GM19324 (cell line): Measurements from ENCODE around the gene TRIM40.
A peak's percentile ranks its signal among the peaks of the same experiment; 100 is the strongest.
"Not testable (repeated sequence)": the region's sequence is repeated elsewhere in the genome, so short reads cannot be mapped to it uniquely, and the experiment has no call there.

Experiments
- ATAC-seq: cut with Tn5 transposase; IDR thresholded peaks from one replicate; pipeline ENCODE4 v1.9.1; 2021; ENCODE audit warnings: mild to moderate bottlenecking, moderate library complexity; ENCODE audit not compliant: unreplicated experiment, low FRiP score

TRIM40 gene

GRCh38 chr6:30113003-30113759, 22.8 kb upstream of the TRIM40 start, which contains the start of gene TRIM31:
Gene TRIM31, minus strand, starts transcription at chr6:30113090. Its CDS starts 285 bp downstream, at chr6:30112805.
- ATAC-seq = peak; percentile 74

DNA sequence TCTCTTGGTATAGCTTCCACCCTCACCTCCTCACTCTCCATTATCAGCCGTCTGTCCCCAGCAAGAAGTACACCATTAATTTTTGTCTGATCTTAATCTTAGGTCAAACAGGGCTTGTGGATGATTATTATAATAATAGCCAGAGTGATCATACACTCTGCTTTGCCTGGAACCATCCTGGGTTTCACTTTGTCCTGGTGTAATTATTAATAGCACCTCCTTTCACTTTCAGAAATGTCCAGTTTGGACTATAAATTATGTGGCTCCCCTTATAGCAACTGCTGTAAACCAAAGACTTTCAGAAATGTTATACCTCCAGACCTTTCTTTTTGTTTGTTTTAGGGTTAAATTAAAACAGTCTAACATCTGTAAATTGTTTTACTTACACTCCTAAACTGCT, 22.1 kb upstream of the TRIM40 start:
- ATAC-seq = no peak

DNA sequence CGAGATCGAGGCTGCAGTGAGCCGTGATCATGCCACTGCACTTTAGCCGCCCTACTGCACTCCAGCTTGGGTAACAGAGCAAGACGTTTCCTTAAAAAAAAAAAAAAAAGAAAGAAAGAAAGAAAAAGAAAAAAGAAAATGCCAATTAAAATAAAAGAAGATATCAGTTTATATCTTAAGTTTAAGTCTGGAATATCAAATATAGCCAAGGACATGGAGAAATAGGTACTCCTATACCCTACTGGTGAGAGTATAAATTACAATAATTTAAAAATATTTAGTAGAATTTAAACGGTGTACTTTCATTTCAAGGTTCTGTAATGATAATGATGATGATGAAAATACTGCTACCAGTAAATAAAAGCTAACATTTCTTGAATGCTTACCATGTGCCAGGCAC, 19.2 kb upstream of the TRIM40 start:
- ATAC-seq = no peak

DNA sequence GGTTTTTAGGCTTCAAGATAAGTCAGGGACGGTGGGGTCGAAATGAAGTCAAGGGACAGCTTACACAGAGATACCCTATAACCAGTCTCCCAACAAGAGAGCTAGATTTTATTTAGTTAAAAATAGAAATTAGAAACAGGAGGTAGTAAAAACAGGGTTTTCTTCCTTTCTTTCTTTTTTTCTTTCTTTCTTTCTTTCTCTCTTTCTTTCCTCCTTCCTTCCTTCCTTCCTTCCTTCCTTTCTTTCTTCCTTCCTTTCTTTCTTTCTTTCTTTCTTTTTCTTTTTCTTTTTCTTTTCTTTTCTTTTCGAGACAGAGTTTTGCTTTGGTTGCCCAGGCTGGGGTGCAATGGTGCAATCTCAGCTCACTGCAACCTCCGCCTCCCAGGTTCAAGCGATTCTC, 17.2 kb upstream of the TRIM40 start:
- not testable (repeated sequence) for ATAC-seq

- no peak for ATAC-seq
Measured at GRCh38 chr6:30121446-30122366, 14.2 kb upstream of the TRIM40 start.

GRCh38 chr6:30122515-30122914, 13.4 kb upstream of the TRIM40 start:
- ATAC-seq = no peak

- no peak for ATAC-seq
Measured at GRCh38 chr6:30127238-30128093, 8.5 kb upstream of the TRIM40 start.

DNA sequence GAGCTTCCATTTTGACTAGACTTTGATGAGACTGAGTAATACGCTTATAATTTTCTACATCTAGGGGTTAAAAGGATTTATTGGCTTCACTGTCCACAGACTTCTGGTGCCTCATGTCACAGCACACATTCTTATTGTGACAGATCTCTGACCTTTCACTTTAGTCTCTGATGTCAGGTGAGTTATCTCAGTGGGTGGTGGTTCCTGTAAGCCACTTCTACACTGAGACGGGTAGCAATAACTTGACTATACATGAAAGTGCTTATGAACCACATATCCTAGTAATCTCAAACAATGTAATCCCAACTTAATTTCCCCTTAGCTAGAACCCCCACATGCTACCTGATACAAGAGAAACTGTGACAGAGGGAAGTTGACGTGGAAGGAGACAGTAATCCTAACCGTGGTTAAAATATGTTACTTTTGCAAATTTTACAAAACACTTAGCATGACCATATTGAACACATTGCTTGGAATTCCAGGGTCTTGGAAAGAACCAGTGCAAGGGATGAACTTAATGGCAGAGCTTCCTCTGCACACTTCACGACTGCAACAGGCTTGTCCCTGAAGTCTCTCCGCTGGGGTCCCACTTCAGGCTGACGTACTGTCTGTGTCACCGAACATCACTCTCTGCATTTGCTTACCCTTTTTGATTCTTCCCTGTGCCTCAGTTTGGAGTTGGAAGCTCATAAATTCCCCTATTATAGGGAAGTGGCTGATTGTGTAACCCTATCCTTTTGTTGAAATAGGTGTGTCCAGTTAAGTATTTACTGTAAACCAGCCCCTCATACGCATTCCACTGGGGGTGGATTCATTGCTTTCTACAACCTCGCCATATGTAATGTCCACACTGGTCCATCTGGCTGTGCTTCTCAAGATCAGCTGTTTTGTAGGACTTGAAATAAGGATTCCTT, 6.4 kb upstream of the TRIM40 start:
- ATAC-seq = no peak

DNA sequence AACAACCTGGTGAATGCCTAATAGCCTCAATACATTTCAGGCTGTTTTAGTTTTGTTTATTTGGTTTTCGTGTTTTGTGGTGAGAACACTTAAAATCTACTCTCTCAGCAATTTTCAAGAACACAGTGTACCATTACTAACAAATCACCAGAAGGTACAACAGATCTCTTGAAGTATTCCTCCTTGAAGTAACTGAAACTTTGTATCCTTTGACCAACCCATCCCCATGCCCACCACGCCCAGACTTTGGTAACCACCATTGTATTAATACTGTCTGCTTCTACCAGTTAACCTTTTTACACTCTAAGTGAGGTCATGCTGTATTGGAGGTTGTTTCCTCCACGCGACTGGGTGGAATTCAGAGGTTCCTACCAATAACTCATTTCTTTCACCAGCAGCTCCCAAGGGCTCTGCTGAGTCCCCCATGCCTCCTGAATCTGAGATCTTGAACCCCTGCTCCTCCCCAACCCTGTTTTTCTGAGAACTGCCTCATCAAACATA, 5.7 kb upstream of the TRIM40 start:
- no peak for ATAC-seq

- ATAC-seq = peak; percentile 59
Measured at GRCh38 chr6:30130887-30131862, 4.8 kb upstream of the TRIM40 start.

DNA sequence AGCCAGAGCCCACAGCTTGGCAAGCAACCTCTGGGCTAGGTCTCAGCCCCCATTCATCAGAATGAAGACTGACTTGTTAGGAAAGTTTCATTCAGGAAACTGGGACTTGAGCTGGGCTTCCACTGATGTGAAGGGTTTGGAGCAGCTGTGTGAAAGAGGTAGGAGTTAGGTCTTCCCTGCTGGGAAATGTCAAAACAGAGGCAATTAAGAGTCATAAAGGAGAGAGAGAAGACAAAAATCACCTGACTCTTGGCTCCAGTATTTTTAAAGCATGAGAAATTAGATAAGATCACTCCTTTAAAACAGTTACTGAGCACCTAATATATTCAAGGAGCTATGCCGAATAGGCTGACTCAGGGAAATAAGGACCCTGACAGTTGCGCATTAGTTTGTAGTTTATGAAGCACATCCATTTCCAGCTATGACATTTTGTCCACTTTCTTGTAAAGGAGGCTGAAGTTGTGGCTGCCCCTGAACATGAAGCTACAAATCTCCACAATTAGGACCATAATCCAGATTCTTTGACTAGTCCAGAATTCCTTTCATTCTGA, 3.9 kb upstream of the TRIM40 start:
- ATAC-seq = no peak

DNA sequence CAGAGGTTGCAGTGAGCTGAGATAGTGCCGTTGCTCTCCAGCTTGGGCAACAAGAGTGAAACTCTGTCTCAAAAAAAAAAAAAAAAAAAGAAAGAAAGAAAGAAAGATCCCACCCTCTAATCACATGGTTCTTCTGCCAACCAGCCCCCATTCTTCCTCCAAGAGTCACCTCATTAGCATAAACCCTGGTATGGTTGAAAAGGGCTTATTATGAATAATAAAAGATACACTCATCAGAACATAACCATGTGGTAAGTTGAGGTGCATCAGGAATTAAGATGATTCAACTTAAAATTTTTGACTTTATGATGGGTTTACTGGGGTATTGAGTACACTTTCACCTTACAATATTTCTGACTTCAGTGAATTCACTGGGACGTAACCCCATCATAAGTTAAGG, 793 bp upstream of the TRIM40 start:
- ATAC-seq = no peak

GRCh38 chr6:30136570-30137286, 788 bp downstream of the TRIM40 start:
- no peak for ATAC-seq

DNA sequence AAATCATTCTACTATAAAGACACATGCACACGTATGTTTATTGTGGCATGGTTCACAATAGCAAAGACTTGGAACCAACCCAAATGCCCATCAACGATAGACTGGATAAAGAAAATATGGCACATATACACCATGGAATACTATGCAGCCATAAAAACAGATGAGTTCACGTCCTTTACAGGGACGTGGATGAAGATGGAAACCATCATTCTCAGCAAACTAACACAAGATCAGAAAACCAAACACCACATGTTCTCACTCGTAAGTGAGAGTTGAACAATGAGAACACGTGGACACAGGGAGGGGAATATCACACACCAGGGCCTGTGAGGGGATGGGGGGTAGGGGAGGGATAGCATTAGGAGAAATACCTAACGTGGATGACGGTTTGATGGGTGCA, 4.3 kb downstream of the TRIM40 start:
- not testable (repeated sequence) for ATAC-seq

GRCh38 chr6:30142665-30143064, 6.7 kb downstream of the TRIM40 start:
- ATAC-seq = no peak

DNA sequence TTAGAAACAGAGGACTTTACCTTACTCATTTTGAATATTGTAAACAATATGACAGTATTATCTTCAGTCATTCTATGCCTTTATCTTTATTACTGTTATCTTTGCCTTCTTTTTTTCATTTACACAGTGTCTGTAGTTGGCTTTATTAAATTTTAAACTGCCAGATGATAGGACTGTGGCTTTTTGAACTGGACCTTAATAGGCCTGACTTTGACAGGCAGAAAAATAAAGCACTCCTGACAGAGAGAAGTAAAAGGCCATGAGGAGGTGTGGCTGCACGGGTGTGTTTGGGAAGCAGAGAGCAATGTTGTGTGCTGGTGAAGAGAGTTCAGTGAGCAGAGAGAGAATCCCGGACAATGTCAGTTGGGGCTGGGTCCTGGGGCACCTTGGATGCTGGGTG, 7.8 kb downstream of the TRIM40 start:
- ATAC-seq = no peak

GRCh38 chr6:30144811-30145210, 8.9 kb downstream of the TRIM40 start:
- no peak for ATAC-seq
